H9 (cell line): ENCODE data around the gene SERPINE3. TPM values are rescaled to one million over a fixed set of nuclear protein-coding genes. Genes with fewer than 3 reads are reported as not detected.
A peak's percentile ranks its signal among the peaks of the same experiment; 100 is the strongest.

Source experiments
- DNase-seq: peaks from one replicate; pipeline ENCODE4 v3.0.0-alpha.2; 2017
- H2AFZ ChIP-seq: one replicate; pipeline ENCODE4 v1.6.1; 2013; ENCODE audit warnings: mild to moderate bottlenecking, low read length, control low read depth, moderate library complexity
- H2AK5ac ChIP-seq: 2 replicates; pipeline ENCODE4 v1.6.1; 2013; ENCODE audit warnings: low read length, control low read depth, mixed read lengths; ENCODE audit not compliant: insufficient read length
- H2BK120ac ChIP-seq: one replicate; pipeline ENCODE4 v1.6.1; 2013; ENCODE audit warnings: low read depth, mild to moderate bottlenecking, low read length, control low read depth, inconsistent platforms; ENCODE audit not compliant: poor library complexity, severe bottlenecking
- H2BK12ac ChIP-seq: 2 replicates; pipeline ENCODE4 v1.6.1; 2013; ENCODE audit warnings: low read length, control low read depth, mixed read lengths, low read depth; ENCODE audit not compliant: insufficient read length
- H2BK15ac ChIP-seq: 2 replicates; pipeline ENCODE4 v1.6.1; 2013; ENCODE audit warnings: low read depth, low read length, control low read depth
- H2BK20ac ChIP-seq: one replicate; pipeline ENCODE4 v1.6.1; 2013; ENCODE audit warnings: low read depth, mild to moderate bottlenecking, low read length, control low read depth, inconsistent platforms; ENCODE audit not compliant: poor library complexity, severe bottlenecking
- H2BK5ac ChIP-seq: 2 replicates; pipeline ENCODE4 v1.6.1; 2013; ENCODE audit warnings: low read length, control low read depth, mixed read lengths; ENCODE audit not compliant: insufficient read length
- H3K14ac ChIP-seq: 2 replicates; pipeline ENCODE4 v1.6.1; 2013; ENCODE audit warnings: low read length, control low read depth; ENCODE audit not compliant: insufficient read depth
- H3K18ac ChIP-seq: 2 replicates; pipeline ENCODE4 v1.6.1; 2013; ENCODE audit warnings: low read depth, mild to moderate bottlenecking, mixed read lengths, low read length, control low read depth; ENCODE audit not compliant: insufficient read length
- H3K23ac ChIP-seq: 2 replicates; pipeline ENCODE4 v1.6.1; 2013; ENCODE audit warnings: low read length, control low read depth, mixed read lengths, low read depth; ENCODE audit not compliant: insufficient read length
- H3K23me2 ChIP-seq: 2 replicates; pipeline ENCODE4 v1.6.1; 2013; ENCODE audit warnings: low read depth, mild to moderate bottlenecking, mixed read lengths, low read length, control low read depth; ENCODE audit not compliant: insufficient read length, poor library complexity, severe bottlenecking
- H3K27ac ChIP-seq: 2 replicates; pipeline ENCODE4 v1.5.1; 2013; ENCODE audit warnings: low read length, control low read depth, mixed read lengths, low read depth; ENCODE audit not compliant: insufficient read length
- H3K27me3 ChIP-seq: 2 replicates; pipeline ENCODE4 v1.6.1; 2013; ENCODE audit warnings: low read length, control low read depth, inconsistent platforms; ENCODE audit not compliant: insufficient read depth
- H3K4ac ChIP-seq: 2 replicates; pipeline ENCODE4 v1.6.1; 2013; ENCODE audit warnings: low read depth, mild to moderate bottlenecking, control low read depth, inconsistent platforms, low read length, moderate library complexity
- H3K4me1 ChIP-seq: 2 replicates; pipeline ENCODE4 v1.6.1; 2013; ENCODE audit warnings: low read length, control low read depth, inconsistent platforms; ENCODE audit not compliant: insufficient read depth
- H3K4me2 ChIP-seq: 2 replicates; pipeline ENCODE4 v1.6.1; 2013; ENCODE audit warnings: low read length, control low read depth, mixed read lengths; ENCODE audit not compliant: insufficient read length, insufficient read depth
- H3K56ac ChIP-seq: 2 replicates; pipeline ENCODE4 v1.6.1; 2013; ENCODE audit warnings: low read depth, mild to moderate bottlenecking, mixed read lengths, low read length, control low read depth; ENCODE audit not compliant: insufficient read length
- H3K79me1 ChIP-seq: 2 replicates; pipeline ENCODE4 v1.6.1; 2013; ENCODE audit warnings: low read depth, mild to moderate bottlenecking, moderate library complexity, low read length, control low read depth, inconsistent platforms; ENCODE audit not compliant: insufficient read depth, poor library complexity, severe bottlenecking
- H3K79me2 ChIP-seq: 2 replicates; pipeline ENCODE4 v1.6.1; 2013; ENCODE audit warnings: low read length, control low read depth, inconsistent platforms; ENCODE audit not compliant: insufficient read depth
- H3K9ac ChIP-seq: 2 replicates; pipeline ENCODE4 v1.6.1; 2013; ENCODE audit warnings: low read length, control low read depth, mixed read lengths; ENCODE audit not compliant: insufficient read length; ENCODE audit errors: extremely low read depth
- H3K9me3 ChIP-seq: one replicate; pipeline ENCODE4 v1.6.1; 2013; ENCODE audit warnings: low read depth, low read length, inconsistent platforms; ENCODE audit not compliant: control insufficient read depth
- H3T11ph ChIP-seq: one replicate; pipeline ENCODE4 v1.6.1; 2013; ENCODE audit warnings: mild to moderate bottlenecking, low read length, control low read depth, inconsistent platforms
- H4K20me1 ChIP-seq: one replicate; pipeline ENCODE4 v1.6.1; 2013; ENCODE audit not compliant: control insufficient read depth, insufficient read length, insufficient read depth
- H4K5ac ChIP-seq: 2 replicates; pipeline ENCODE4 v1.6.1; 2013; ENCODE audit warnings: low read depth, mild to moderate bottlenecking, mixed read lengths, low read length, control low read depth; ENCODE audit not compliant: insufficient read length
- H4K8ac ChIP-seq: replicated peaks from 2 replicates; pipeline ENCODE4 v1.6.1; 2013; ENCODE audit warnings: low read length, control low read depth, mixed read lengths, low read depth; ENCODE audit not compliant: insufficient read length
- H4K91ac ChIP-seq: 2 replicates; pipeline ENCODE4 v1.6.1; 2013; ENCODE audit warnings: low read depth, mild to moderate bottlenecking, moderate library complexity, mixed read lengths, low read length, control low read depth; ENCODE audit not compliant: insufficient read length
- H3K27ac Mint-ChIP-seq, 3 experiments: 2 replicates in 2 of 3; 3 replicates in 1 of 3; pipeline ENCODE4 v1.8.0; 2020 to 2021; ENCODE audit warnings: mixed read lengths in 3 of 3, mild to moderate bottlenecking in 1 of 3, moderate library complexity in 1 of 3
- H3K27me3 Mint-ChIP-seq: 2 replicates; pipeline ENCODE4 v1.8.0; 2021; ENCODE audit warnings: low read depth, mild to moderate bottlenecking, moderate library complexity, mixed read lengths
- H3K36me3 Mint-ChIP-seq, 3 experiments: 2 replicates in 2 of 3; 3 replicates in 1 of 3; pipeline ENCODE4 v1.8.0; 2020 to 2021; ENCODE audit warnings: low read depth in 3 of 3, mixed read lengths in 3 of 3; ENCODE audit not compliant: insufficient read depth in 1 of 3
- H3K4me1 Mint-ChIP-seq, 2 experiments: 2 replicates each; pipeline ENCODE4 v1.8.0; 2020; ENCODE audit warnings: mixed read lengths in 2 of 2
- H3K4me3 Mint-ChIP-seq, 2 experiments: 2 replicates in 1 of 2; 3 replicates in 1 of 2; pipeline ENCODE4 v1.8.0; 2020 to 2021; ENCODE audit warnings: mild to moderate bottlenecking in 2 of 2, mixed read lengths in 2 of 2, moderate library complexity in 1 of 2
- H3K9me3 Mint-ChIP-seq, 2 experiments: 2 replicates in 1 of 2; 3 replicates in 1 of 2; pipeline ENCODE4 v1.8.0; 2020; ENCODE audit warnings: mild to moderate bottlenecking in 2 of 2, mixed read lengths in 2 of 2, moderate library complexity in 1 of 2
- CTCF ChIP-seq: fragments of 200-600 bp; sonication (generic); conservative IDR thresholded peaks from 3 replicates; pipeline ENCODE4 v1.8.0; 2021; ENCODE audit warnings: antibody characterized with exemption, mild to moderate bottlenecking
- WGBS: extraction: QIAGEN DNeasy Blood & Tissue Kit; methylation state at CpG from one replicate; pipeline ENCODE4 v1.1.7; 2013; ENCODE audit warnings: missing lambda C conversion rate, low lambda C conversion rate, mixed read lengths; ENCODE audit not compliant: insufficient read length; ENCODE audit errors: extremely low coverage; 5-methylcytosine and 5-hydroxymethylcytosine counted together
- total RNA-seq: library from RNA; stranded (reverse); gene quantifications from 2 replicates; pipeline ENCODE4 v1.2.1, GENCODE V29; 2021

Gene SERPINE3
- total RNA-seq, 1 experiment from 2014 or later: not detected

- Histone ChIP-seq H3K79me1 (no peaks in the 10 kb centered on the region), H3K27ac (no peak overlapping the region), H4K5ac (no peak overlapping the region), H2BK20ac (no peak overlapping the region), H2BK12ac (no peak overlapping the region), H3K4me2 (no peak overlapping the region), H3K4ac (no peak overlapping the region), H2AFZ (no peak overlapping the region), H4K8ac (no peak overlapping the region), H3K23me2 (no peaks in the 10 kb centered on the region), H2BK15ac (no peak overlapping the region), H3K4me1 (peaks cover 5% of the 10 kb centered on the region; the same call in 1 of the 2 replicates), H3K79me2 (no peaks in the 10 kb centered on the region), H4K20me1 (no peaks in the 10 kb centered on the region), H3K9me3 (no peaks in the 10 kb centered on the region), H3T11ph (no peak overlapping the region), H3K27me3 (no peaks in the 10 kb centered on the region; the same call in 1 of the 2 replicates), H2AK5ac (no peak overlapping the region), H4K91ac (no peak overlapping the region), H3K23ac (no peak overlapping the region), H2BK120ac (no peak overlapping the region), H3K18ac (no peak overlapping the region), H3K56ac (no peak overlapping the region), H3K9ac (no peak overlapping the region), H3K14ac (no peak overlapping the region), H2BK5ac (no peak overlapping the region)
- peaks cover 0 to 3% (median 0%) of the 10 kb centered on the region in 3 experiments; a peak in 2 of 7 replicates for H3K36me3 Mint-ChIP-seq
- TF ChIP-seq CTCF: no peak
- no peak overlapping the region for H3K4me3 Mint-ChIP-seq
- H3K27ac Mint-ChIP-seq: peak overlapping the region in 2 of 3 experiments; percentile 51 to 77; a peak in 2 of 7 replicates
- DNase-seq: no peak
- H3K4me1 Mint-ChIP-seq: peaks cover 54% of the 10 kb centered on the region in 2 experiments
- H3K27me3 Mint-ChIP-seq: no peaks in the 10 kb centered on the region
- no CpG with 5 or more reads among the region's 5 CpGs for WGBS
- no peaks in the 10 kb centered on the region for H3K9me3 Mint-ChIP-seq
Measured at GRCh38 chr13:51323824-51324511, 15.5 kb upstream of the SERPINE3 start.
